ENCODE data around the gene METTL26. TPM values are rescaled to one million over a fixed set of nuclear protein-coding genes. Genes with fewer than 3 reads are reported as not detected.
A peak's percentile ranks its signal among the peaks of the same experiment; 100 is the strongest.

The METTL26 gene
- 10 to 100 TPM; 26.3 to 28.1 TPM for total RNA-seq
- polyA plus RNA-seq, result 10 to 100 TPM; 54.6 to 69.1 TPM

- H3K9ac ChIP-seq (ENCODE audit: low read depth in 1 of 2, low read length in 2 of 2), result peak within 1 kb of the TSS; percentile 63 to 89
- H3K27me3 ChIP-seq (ENCODE audit: control insufficient read depth in 4 of 4, insufficient read depth in 4 of 4, low read length in 3 of 4), result no peaks in the 10 kb centered on the region
- H3K4me1 ChIP-seq (ENCODE audit: control insufficient read depth in 4 of 4, insufficient read depth in 4 of 4, low read length in 3 of 4), result peaks cover 8 to 38% (median 19%) of the 10 kb centered on the region in 4 donors
- H3K36me3 ChIP-seq (ENCODE audit: control insufficient read depth in 4 of 4, insufficient read depth in 3 of 4, low read depth in 1 of 4, low read length in 3 of 4), result peaks cover 0 to 7% (median 0%) of the 10 kb centered on the region in 4 donors
- WGBS, result under 1% methylated on average over 91 of the region's 91 CpGs
- H3K27ac ChIP-seq (ENCODE audit: low read depth in 1 of 2, low read length in 2 of 2), result peak within 1 kb of the TSS; percentile 84 to 99
- TF ChIP-seq YY1 (IDR thresholded peaks at IDR 0.05) (peak; percentile 56), SP1 (IDR thresholded peaks at IDR 0.05) (peak; percentile 6), ATF3 (IDR thresholded peaks at IDR 0.05) (peak; percentile 100), GABPA (IDR thresholded peaks at IDR 0.05 in 1 of 2, conservative IDR thresholded peaks at IDR 0.05 in 1 of 2) (peak in 1 of 2 donors; percentile 69), MAX (IDR thresholded peaks at IDR 0.05) (peak; percentile 88), TAF1 (conservative IDR thresholded peaks at IDR 0.05) (no peak), EGR1 (IDR thresholded peaks at IDR 0.05; ENCODE audit: low read depth in 2 of 2) (no peak), RAD21 (IDR thresholded peaks at IDR 0.05) (peak in 1 of 2 donors; percentile 11), ZBTB33 (IDR thresholded peaks at IDR 0.05) (no peak)
- no peaks in the 10 kb centered on the region for H3K9me3 ChIP-seq (ENCODE audit: control insufficient read depth in 4 of 4, low read length in 3 of 4)
- DNase-seq (ENCODE audit: low spot score), result peak; percentile 94
- H3K4me3 ChIP-seq (ENCODE audit: low read depth in 1 of 3, low read length in 3 of 3), result peak within 1 kb of the TSS; percentile 60 to 88 (median 80)
Observed at GRCh38 chr16:636206-637080, at the start of gene METTL26. Gene METTL26, minus strand, starts transcription at chr16:636305. Its CDS starts 15 bp downstream, at chr16:636290.

GRCh38 chr16:684961-685696, 49.0 kb upstream of the METTL26 start:
- Histone ChIP-seq H3K36me3 (ENCODE audit: control insufficient read depth in 4 of 4, insufficient read depth in 3 of 4, low read depth in 1 of 4, low read length in 3 of 4) (peaks cover 8 to 21% (median 12%) of the 10 kb centered on the region in 4 donors), H3K4me1 (ENCODE audit: control insufficient read depth in 4 of 4, insufficient read depth in 4 of 4, low read length in 3 of 4) (peaks cover 32 to 62% (median 50%) of the 10 kb centered on the region in 4 donors), H3K9ac (ENCODE audit: low read depth in 1 of 2, low read length in 2 of 2) (no peak overlapping the region), H3K27ac (ENCODE audit: low read depth in 1 of 2, low read length in 2 of 2) (no peak overlapping the region), H3K4me3 (ENCODE audit: low read depth in 1 of 3, low read length in 3 of 3) (peak overlapping the region in 1 of 3 donors; percentile 85), H3K27me3 (ENCODE audit: control insufficient read depth in 4 of 4, insufficient read depth in 4 of 4, low read length in 3 of 4) (no peaks in the 10 kb centered on the region), H3K9me3 (ENCODE audit: control insufficient read depth in 4 of 4, low read length in 3 of 4) (no peaks in the 10 kb centered on the region)
- DNase-seq (ENCODE audit: low spot score), result no peak
- 96% methylated on average over 61 of the region's 61 CpGs for WGBS
- TF ChIP-seq REST (IDR thresholded peaks at IDR 0.05) (no peak), FOXA1 (IDR thresholded peaks at IDR 0.05) (no peak), RXRA (IDR thresholded peaks at IDR 0.05) (no peak)
